Esophagus squamous epithelium (tissue), 4 donors: ENCODE measurements around the gene PTPRN2.

Experiments
- POLR2A ChIP-seq, 4 donors: fragments of 450-650 bp; IDR thresholded peaks; one replicate each; pipeline ENCODE4 v1.6.1; 2017; ENCODE audit warnings: antibody characterized with exemption in 4 of 4, mild to moderate bottlenecking in 4 of 4, moderate library complexity in 3 of 4
- TF ChIP-seq, protein P1 (sequence below), 6 experiments: fragments of 450-650 bp in 4 of 6; fragments of 200-600 bp in 2 of 6; sonication (generic) in 2 of 6; IDR thresholded peaks; one replicate each; pipeline ENCODE4 v1.5.1; 2016 to 2019; ENCODE audit warnings: antibody characterized with exemption in 6 of 6, mild to moderate bottlenecking in 4 of 6, moderate library complexity in 4 of 6

DNA sequence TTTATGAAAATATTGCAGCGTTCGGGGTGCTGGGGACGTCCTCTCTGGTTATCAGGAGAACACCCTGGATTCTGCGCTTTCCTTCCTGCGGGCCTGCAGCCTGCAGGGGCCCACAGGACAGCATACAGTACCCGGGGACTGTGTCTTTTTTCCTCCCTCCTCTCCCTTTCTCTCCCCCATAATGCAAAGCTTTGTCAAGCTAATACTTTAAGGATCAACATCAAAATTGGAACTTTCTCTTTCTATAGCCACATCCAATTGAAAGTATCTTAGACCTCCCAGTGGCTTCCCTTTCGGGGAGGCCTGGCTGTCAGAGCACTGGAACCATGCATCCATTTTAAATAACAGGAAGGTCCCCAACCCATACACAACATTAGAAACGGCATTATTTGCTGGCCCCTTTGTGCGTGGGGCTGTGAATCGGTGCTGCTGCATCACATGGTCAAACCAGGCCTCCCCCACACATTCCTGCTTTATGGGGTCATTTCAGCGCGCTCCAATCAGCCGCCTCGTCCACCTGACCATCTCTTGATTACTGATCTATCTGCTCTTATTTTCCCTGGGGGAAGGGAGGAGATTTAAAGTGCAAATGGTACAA, 745.8 kb downstream of the PTPRN2 start:
- TF ChIP-seq, protein P1, sequence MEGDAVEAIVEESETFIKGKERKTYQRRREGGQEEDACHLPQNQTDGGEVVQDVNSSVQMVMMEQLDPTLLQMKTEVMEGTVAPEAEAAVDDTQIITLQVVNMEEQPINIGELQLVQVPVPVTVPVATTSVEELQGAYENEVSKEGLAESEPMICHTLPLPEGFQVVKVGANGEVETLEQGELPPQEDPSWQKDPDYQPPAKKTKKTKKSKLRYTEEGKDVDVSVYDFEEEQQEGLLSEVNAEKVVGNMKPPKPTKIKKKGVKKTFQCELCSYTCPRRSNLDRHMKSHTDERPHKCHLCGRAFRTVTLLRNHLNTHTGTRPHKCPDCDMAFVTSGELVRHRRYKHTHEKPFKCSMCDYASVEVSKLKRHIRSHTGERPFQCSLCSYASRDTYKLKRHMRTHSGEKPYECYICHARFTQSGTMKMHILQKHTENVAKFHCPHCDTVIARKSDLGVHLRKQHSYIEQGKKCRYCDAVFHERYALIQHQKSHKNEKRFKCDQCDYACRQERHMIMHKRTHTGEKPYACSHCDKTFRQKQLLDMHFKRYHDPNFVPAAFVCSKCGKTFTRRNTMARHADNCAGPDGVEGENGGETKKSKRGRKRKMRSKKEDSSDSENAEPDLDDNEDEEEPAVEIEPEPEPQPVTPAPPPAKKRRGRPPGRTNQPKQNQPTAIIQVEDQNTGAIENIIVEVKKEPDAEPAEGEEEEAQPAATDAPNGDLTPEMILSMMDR (IDR thresholded peaks at IDR 0.05), result no peak
- no peak for TF ChIP-seq POLR2A (IDR thresholded peaks at IDR 0.05)
